C4-2B (cell line): ENCODE measurements around the gene CFAP46.

ENCODE experiments used
- H3K27ac ChIP-seq: fragments of 450-650 bp; 2 replicates; pipeline ENCODE4 v1.5.1; 2017
- ZFX ChIP-seq: fragments of 450-650 bp; IDR thresholded peaks from 2 replicates; pipeline ENCODE4 v1.6.1; 2017
- TF ChIP-seq, protein P1 (sequence below): fragments of 450-650 bp; conservative IDR thresholded peaks from 2 replicates; pipeline ENCODE4 v1.5.1; 2017; ENCODE audit warnings: mild to moderate bottlenecking

CFAP46 gene

GRCh38 chr10:132987671-132988571, 45.6 kb upstream of the CFAP46 start:
- H3K27ac ChIP-seq: no peak overlapping the region
- TF ChIP-seq, protein P1, sequence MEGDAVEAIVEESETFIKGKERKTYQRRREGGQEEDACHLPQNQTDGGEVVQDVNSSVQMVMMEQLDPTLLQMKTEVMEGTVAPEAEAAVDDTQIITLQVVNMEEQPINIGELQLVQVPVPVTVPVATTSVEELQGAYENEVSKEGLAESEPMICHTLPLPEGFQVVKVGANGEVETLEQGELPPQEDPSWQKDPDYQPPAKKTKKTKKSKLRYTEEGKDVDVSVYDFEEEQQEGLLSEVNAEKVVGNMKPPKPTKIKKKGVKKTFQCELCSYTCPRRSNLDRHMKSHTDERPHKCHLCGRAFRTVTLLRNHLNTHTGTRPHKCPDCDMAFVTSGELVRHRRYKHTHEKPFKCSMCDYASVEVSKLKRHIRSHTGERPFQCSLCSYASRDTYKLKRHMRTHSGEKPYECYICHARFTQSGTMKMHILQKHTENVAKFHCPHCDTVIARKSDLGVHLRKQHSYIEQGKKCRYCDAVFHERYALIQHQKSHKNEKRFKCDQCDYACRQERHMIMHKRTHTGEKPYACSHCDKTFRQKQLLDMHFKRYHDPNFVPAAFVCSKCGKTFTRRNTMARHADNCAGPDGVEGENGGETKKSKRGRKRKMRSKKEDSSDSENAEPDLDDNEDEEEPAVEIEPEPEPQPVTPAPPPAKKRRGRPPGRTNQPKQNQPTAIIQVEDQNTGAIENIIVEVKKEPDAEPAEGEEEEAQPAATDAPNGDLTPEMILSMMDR: no peak
- TF ChIP-seq ZFX: no peak

DNA sequence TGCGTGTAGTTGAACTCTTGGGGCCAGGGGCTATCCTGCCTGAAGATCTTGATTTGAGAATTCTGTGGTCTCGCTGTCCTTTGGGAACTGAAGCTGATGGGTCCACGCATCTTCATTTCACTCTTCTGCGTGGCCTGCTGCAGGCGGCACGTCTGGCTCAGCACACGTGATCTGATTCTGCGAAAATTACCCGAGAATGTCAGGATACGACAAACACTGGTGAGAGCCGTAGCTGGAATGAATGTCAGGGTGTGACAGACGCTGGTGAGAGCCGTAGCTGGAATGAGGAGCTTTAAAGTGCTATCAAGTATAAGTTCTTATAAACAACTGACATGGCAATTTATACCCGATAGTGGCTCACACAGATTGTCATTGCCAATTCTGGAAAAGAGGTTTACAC, 44.6 kb upstream of the CFAP46 start:
- TF ChIP-seq, protein P1: no peak
- TF ChIP-seq ZFX: no peak
- no peak overlapping the region for H3K27ac ChIP-seq

GRCh38 chr10:132986576-132986975, 44.2 kb upstream of the CFAP46 start:
- no peak overlapping the region for H3K27ac ChIP-seq
- TF ChIP-seq, protein P1: no peak
- no peak for TF ChIP-seq ZFX

DNA sequence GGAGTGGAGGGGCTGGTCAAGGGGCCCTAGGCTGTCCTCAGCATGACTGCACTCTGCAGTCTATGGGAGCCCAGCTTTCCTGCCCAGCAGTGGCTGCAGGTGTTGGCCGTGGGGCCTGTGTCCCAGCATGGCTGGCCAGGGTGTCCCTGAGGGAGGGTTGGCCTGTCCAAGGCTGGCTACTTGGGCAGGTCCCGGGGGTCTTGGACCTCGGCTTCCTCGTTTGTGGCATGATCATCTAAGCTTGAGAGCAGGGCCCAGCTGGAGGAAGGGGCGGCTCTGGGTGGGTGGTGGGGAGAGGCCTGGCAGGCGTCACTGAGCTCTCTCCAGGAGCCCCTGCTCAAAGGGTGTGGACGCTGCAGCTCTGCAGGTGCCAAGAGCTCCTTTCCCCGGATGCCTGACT, 43.7 kb upstream of the CFAP46 start:
- TF ChIP-seq, protein P1: no peak
- no peak for TF ChIP-seq ZFX
- H3K27ac ChIP-seq: no peak overlapping the region

GRCh38 chr10:132985546-132985900, 43.2 kb upstream of the CFAP46 start:
- H3K27ac ChIP-seq: no peak overlapping the region
- TF ChIP-seq ZFX: no peak
- TF ChIP-seq, protein P1: no peak

DNA sequence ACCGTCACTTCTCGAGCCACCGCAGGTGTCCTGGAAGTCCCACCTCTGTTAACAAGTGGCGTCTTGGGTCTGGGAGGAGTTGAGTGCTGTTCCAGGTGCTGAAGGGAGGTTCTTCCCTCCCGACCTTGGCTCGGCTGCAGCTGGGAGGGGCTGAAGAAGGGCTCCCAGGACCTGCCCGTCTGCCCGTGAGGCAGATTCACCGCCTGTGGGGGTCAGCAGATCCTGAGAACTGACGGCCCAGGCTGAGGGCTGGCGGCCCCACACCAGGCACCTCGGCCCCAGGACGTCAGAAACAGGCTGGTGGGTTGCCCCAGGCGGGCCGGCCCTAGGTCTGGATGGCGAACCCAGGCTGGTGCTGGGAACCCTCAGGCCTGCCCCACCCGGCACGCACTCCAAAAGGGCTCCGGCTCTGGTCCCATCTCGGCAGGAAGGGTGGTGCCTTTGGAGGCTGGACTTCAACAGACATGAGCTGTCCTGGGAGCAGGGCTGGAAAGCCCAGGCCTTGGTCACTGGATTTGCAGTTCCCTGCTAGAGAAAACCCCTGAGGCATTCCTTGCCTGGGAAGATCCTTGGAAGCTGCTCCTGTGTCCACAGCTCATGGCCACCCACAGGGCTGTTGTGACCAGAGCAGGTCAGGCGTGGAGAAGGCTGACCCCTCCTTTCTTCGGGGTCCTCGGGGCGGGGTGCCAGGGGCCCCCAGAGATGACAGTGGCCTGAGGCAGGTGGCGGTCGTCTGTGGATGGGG, 42.6 kb upstream of the CFAP46 start:
- H3K27ac ChIP-seq: no peak overlapping the region
- TF ChIP-seq ZFX: no peak
- TF ChIP-seq, protein P1: no peak

- no peak for TF ChIP-seq ZFX
- TF ChIP-seq, protein P1: no peak
- no peak overlapping the region for H3K27ac ChIP-seq
These were observed 41.6 kb upstream of the CFAP46 start for GRCh38 chr10:132984008-132984295.
